GM23338 (cell line): Measurements from ENCODE around the gene HSPH1. TPM values are rescaled to one million over a fixed set of nuclear protein-coding genes. Genes with fewer than 3 reads are reported as not detected.

Experiments
- ATAC-seq: fragments of 200-7000 bp; cut with Tn5 transposase; 3 replicates; pipeline ENCODE4 v1.9.1; 2020
- DNase-seq: peaks from one replicate; pipeline ENCODE4 v3.0.0-alpha.2; 2015; ENCODE audit warnings: low spot score
- H2AFZ ChIP-seq: fragments of 200-600 bp; sonication (generic); 2 replicates; pipeline ENCODE4 v1.8.0; 2016; ENCODE audit warnings: antibody characterized with exemption, mild to moderate bottlenecking, moderate library complexity
- H3F3A ChIP-seq: fragments of 200-600 bp; sonication (generic); replicated peaks from 2 replicates; pipeline ENCODE4 v1.8.0; 2017; ENCODE audit warnings: antibody characterized with exemption, mixed run types, low read depth
- H3K27ac ChIP-seq: fragments of 200-600 bp; sonication (generic); 2 replicates; pipeline ENCODE4 v1.6.1; 2016; ENCODE audit warnings: low read depth
- H3K27me3 ChIP-seq: fragments of 200-600 bp; sonication (generic); 2 replicates; pipeline ENCODE4 v1.8.0; 2016; ENCODE audit warnings: mild to moderate bottlenecking, mixed run types, moderate library complexity; ENCODE audit not compliant: insufficient read depth
- H3K36me3 ChIP-seq: fragments of 200-600 bp; sonication (generic); 2 replicates; pipeline ENCODE4 v1.8.0; 2016; ENCODE audit warnings: mild to moderate bottlenecking; ENCODE audit not compliant: insufficient read depth
- H3K4me1 ChIP-seq: fragments of 200-600 bp; sonication (generic); 2 replicates; pipeline ENCODE4 v1.8.0; 2016; ENCODE audit warnings: mild to moderate bottlenecking, moderate library complexity; ENCODE audit not compliant: insufficient read depth
- H3K4me2 ChIP-seq: fragments of 200-600 bp; sonication (generic); 2 replicates; pipeline ENCODE4 v1.7.1; 2017; ENCODE audit warnings: mixed run types
- H3K4me3 ChIP-seq: fragments of 200-600 bp; sonication (generic); 2 replicates; pipeline ENCODE4 v1.6.1; 2016; ENCODE audit warnings: mixed run types
- H3K79me2 ChIP-seq: fragments of 200-600 bp; sonication (generic); replicated peaks from 2 replicates; pipeline ENCODE4 v1.8.0; 2017; ENCODE audit warnings: mild to moderate bottlenecking; ENCODE audit not compliant: insufficient read depth
- H3K9me2 ChIP-seq: fragments of 200-600 bp; sonication (generic); 2 replicates; pipeline ENCODE4 v1.8.0; 2017; ENCODE audit not compliant: insufficient read depth
- H4K20me1 ChIP-seq: fragments of 200-600 bp; sonication (generic); replicated peaks from 2 replicates; pipeline ENCODE4 v1.8.0; 2017; ENCODE audit warnings: mild to moderate bottlenecking; ENCODE audit not compliant: insufficient read depth
- H3K27ac Mint-ChIP-seq: 2 replicates; pipeline ENCODE4 v1.8.0; 2020; ENCODE audit warnings: inconsistent platforms, mild to moderate bottlenecking, moderate library complexity, mixed read lengths
- H3K27me3 Mint-ChIP-seq: 3 replicates; pipeline ENCODE4 v1.8.0; 2022; ENCODE audit warnings: low read depth, mild to moderate bottlenecking, moderate library complexity, mixed read lengths, inconsistent platforms; ENCODE audit not compliant: insufficient read depth, poor library complexity
- H3K36me3 Mint-ChIP-seq: 3 replicates; pipeline ENCODE4 v1.8.0; 2021; ENCODE audit warnings: low read depth, mild to moderate bottlenecking, inconsistent platforms, moderate library complexity, mixed read lengths
- H3K4me1 Mint-ChIP-seq: 3 replicates; pipeline ENCODE4 v1.8.0; 2020; ENCODE audit warnings: mild to moderate bottlenecking, inconsistent platforms, mixed read lengths
- H3K4me3 Mint-ChIP-seq: 3 replicates; pipeline ENCODE4 v1.8.0; 2021; ENCODE audit warnings: moderate library complexity, mild to moderate bottlenecking, inconsistent platforms, mixed read lengths
- H3K9me3 Mint-ChIP-seq: 3 replicates; pipeline ENCODE4 v1.8.0; 2020; ENCODE audit warnings: moderate library complexity, mild to moderate bottlenecking, inconsistent platforms, mixed read lengths
- CREB1 ChIP-seq: fragments of 250-450 bp; sonication (Bioruptor Pico); IDR thresholded peaks from 2 replicates; pipeline ENCODE4 v1.5.0; 2020; ENCODE audit warnings: low read depth, mild to moderate bottlenecking, moderate library complexity
- EZH2 ChIP-seq: fragments of 200-600 bp; sonication (generic); IDR thresholded peaks from one replicate; pipeline ENCODE4 v1.8.0; 2017; ENCODE audit warnings: antibody characterized with exemption, mild to moderate bottlenecking, low read depth; ENCODE audit not compliant: unreplicated experiment
- EZH2phosphoT487 ChIP-seq: fragments of 200-600 bp; sonication (generic); IDR thresholded peaks from one replicate; pipeline ENCODE4 v1.8.1; 2018; ENCODE audit warnings: antibody characterized with exemption; ENCODE audit not compliant: unreplicated experiment
- JUNB ChIP-seq: IDR thresholded peaks from one replicate; pipeline ENCODE4 v1.6.1; 2016; ENCODE audit warnings: antibody characterized with exemption; ENCODE audit not compliant: unreplicated experiment
- NANOG ChIP-seq: IDR thresholded peaks from 2 replicates; pipeline ENCODE4 v1.6.1; 2016; ENCODE audit warnings: antibody characterized with exemption, borderline replicate concordance
- POLR2AphosphoS5 ChIP-seq: IDR thresholded peaks from 2 replicates; pipeline ENCODE4 v1.6.1; 2016; ENCODE audit warnings: antibody characterized with exemption, low read depth
- STAT1 ChIP-seq: IDR thresholded peaks from one replicate; pipeline ENCODE4 v1.6.1; 2016; ENCODE audit warnings: antibody characterized with exemption; ENCODE audit not compliant: unreplicated experiment
- ZNF114 ChIP-seq: fragments of 250-450 bp; sonication (Bioruptor Pico); IDR thresholded peaks from 2 replicates; pipeline ENCODE4 v1.5.0; 2020; ENCODE audit warnings: mild to moderate bottlenecking, moderate library complexity
- ZNF331 ChIP-seq: fragments of 250-450 bp; sonication (Bioruptor Pico); IDR thresholded peaks from 2 replicates; pipeline ENCODE4 v1.5.0; 2020; ENCODE audit warnings: low read depth, mild to moderate bottlenecking, moderate library complexity
- polyA plus RNA-seq: library from polyadenylated mRNA; unstranded; fragments of >200 nt; fragmentation: Nextera tagmentation; extraction: Ambion mirVana; gene quantifications from 2 replicates; pipeline ENCODE4 v1.2.1, GENCODE V29; 2016
- total RNA-seq: library from RNA; depleted of rRNA; stranded (reverse); fragments of >200 nt; shearing (Covaris generic); gene quantifications from 2 replicates; pipeline ENCODE4 v1.2.3, GENCODE V29; 2014
- TF ChIP-seq, protein P1 (sequence below): IDR thresholded peaks from one replicate; pipeline ENCODE4 v1.6.1; 2018; ENCODE audit warnings: antibody characterized with exemption; ENCODE audit not compliant: unreplicated experiment
- TF ChIP-seq, protein P2 (sequence below): IDR thresholded peaks from 2 replicates; pipeline ENCODE4 v1.6.1; 2016; ENCODE audit warnings: antibody characterized with exemption
- TF ChIP-seq, protein P3 (sequence below), 2 experiments: fragments of 200-600 bp in 1 of 2; sonication (generic) in 1 of 2; conservative IDR thresholded peaks; 2 replicates each; pipeline versions ENCODE4 v1.5.1 to v1.6.1; 2016 to 2017; ENCODE audit warnings: antibody characterized with exemption in 2 of 2, low read depth in 2 of 2, mild to moderate bottlenecking in 2 of 2, moderate library complexity in 1 of 2
- TF ChIP-seq, protein P4 (sequence below): fragments of 250-450 bp; sonication (Bioruptor Pico); IDR thresholded peaks from 2 replicates; pipeline ENCODE4 v1.5.0; 2020; ENCODE audit warnings: mild to moderate bottlenecking, moderate library complexity

Gene HSPH1
- total and polyA plus RNA-seq, 2 experiments from 2014 or later = 112 to 147 TPM

DNA sequence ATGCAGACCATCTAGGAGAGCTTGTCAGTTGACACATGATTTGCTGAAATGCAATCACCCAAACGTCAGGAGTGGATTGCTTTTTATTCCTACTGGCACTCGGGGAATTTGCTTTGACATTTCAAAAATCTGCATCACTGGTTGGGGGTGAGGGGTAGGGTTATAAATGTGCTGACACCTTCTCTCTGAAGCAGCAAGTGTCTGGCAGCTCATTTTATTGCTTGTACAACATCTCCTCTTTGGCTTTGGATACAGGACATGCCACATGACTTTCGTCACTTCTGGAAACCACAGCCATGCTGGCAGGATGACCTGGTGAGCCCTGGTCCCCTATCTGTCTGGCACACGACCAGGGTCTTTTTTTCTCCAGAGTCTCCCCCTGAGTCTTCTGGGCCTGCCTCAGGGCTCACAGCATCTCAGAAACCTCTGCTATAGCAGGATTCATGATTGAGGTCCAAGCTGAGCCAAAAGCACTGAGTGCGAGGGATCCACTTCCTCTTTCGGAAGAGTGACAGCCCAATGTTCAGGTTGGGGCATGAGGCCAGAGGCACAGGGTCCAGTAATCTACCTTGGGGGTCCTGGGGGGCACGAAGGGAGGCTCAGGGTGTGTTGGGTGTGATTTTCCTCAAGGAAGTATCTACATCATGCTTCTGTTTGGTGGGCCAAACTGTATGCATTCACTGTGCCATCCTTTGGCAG is 60.1 kb downstream of the HSPH1 start:
- Histone ChIP-seq H3K27ac (no peak overlapping the region), H3K79me2 (no peaks in the 10 kb centered on the region), H3K27me3 (no peaks in the 10 kb centered on the region), H3K4me2 (no peak overlapping the region), H3K4me3 (no peak overlapping the region), H2AFZ (no peak overlapping the region), H3K9me2 (peaks cover 2% of the 10 kb centered on the region; the same call in 1 of the 2 replicates), H4K20me1 (no peaks in the 10 kb centered on the region), H3K36me3 (no peaks in the 10 kb centered on the region), H3F3A (no peaks in the 10 kb centered on the region), H3K4me1 (peaks cover 11% of the 10 kb centered on the region)
- Mint-ChIP-seq H3K27me3 (peaks cover 11% of the 10 kb centered on the region), H3K27ac (no peak overlapping the region), H3K4me1 (peaks cover 19% of the 10 kb centered on the region), H3K36me3 (no peaks in the 10 kb centered on the region), H3K9me3 (no peaks in the 10 kb centered on the region), H3K4me3 (no peak overlapping the region)
- ATAC-seq = no peak
- TF ChIP-seq EZH2phosphoT487 (no peak), POLR2AphosphoS5 (no peak), STAT1 (no peak), ZNF331 (no peak), CREB1 (CRISPR knock-in tag) (no peak), EZH2 (no peak), NANOG (no peak), JUNB (no peak), ZNF114 (CRISPR knock-in tag) (no peak)
- TF ChIP-seq, protein P1, sequence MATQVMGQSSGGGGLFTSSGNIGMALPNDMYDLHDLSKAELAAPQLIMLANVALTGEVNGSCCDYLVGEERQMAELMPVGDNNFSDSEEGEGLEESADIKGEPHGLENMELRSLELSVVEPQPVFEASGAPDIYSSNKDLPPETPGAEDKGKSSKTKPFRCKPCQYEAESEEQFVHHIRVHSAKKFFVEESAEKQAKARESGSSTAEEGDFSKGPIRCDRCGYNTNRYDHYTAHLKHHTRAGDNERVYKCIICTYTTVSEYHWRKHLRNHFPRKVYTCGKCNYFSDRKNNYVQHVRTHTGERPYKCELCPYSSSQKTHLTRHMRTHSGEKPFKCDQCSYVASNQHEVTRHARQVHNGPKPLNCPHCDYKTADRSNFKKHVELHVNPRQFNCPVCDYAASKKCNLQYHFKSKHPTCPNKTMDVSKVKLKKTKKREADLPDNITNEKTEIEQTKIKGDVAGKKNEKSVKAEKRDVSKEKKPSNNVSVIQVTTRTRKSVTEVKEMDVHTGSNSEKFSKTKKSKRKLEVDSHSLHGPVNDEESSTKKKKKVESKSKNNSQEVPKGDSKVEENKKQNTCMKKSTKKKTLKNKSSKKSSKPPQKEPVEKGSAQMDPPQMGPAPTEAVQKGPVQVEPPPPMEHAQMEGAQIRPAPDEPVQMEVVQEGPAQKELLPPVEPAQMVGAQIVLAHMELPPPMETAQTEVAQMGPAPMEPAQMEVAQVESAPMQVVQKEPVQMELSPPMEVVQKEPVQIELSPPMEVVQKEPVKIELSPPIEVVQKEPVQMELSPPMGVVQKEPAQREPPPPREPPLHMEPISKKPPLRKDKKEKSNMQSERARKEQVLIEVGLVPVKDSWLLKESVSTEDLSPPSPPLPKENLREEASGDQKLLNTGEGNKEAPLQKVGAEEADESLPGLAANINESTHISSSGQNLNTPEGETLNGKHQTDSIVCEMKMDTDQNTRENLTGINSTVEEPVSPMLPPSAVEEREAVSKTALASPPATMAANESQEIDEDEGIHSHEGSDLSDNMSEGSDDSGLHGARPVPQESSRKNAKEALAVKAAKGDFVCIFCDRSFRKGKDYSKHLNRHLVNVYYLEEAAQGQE = no peak
- TF ChIP-seq, protein P2, sequence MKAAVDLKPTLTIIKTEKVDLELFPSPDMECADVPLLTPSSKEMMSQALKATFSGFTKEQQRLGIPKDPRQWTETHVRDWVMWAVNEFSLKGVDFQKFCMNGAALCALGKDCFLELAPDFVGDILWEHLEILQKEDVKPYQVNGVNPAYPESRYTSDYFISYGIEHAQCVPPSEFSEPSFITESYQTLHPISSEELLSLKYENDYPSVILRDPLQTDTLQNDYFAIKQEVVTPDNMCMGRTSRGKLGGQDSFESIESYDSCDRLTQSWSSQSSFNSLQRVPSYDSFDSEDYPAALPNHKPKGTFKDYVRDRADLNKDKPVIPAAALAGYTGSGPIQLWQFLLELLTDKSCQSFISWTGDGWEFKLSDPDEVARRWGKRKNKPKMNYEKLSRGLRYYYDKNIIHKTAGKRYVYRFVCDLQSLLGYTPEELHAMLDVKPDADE = no peak
- TF ChIP-seq, protein P3, sequence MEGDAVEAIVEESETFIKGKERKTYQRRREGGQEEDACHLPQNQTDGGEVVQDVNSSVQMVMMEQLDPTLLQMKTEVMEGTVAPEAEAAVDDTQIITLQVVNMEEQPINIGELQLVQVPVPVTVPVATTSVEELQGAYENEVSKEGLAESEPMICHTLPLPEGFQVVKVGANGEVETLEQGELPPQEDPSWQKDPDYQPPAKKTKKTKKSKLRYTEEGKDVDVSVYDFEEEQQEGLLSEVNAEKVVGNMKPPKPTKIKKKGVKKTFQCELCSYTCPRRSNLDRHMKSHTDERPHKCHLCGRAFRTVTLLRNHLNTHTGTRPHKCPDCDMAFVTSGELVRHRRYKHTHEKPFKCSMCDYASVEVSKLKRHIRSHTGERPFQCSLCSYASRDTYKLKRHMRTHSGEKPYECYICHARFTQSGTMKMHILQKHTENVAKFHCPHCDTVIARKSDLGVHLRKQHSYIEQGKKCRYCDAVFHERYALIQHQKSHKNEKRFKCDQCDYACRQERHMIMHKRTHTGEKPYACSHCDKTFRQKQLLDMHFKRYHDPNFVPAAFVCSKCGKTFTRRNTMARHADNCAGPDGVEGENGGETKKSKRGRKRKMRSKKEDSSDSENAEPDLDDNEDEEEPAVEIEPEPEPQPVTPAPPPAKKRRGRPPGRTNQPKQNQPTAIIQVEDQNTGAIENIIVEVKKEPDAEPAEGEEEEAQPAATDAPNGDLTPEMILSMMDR (conservative IDR thresholded peaks at IDR 0.05; ENCODE audit: low read depth in 2 of 2) = no peak
- TF ChIP-seq, protein P4, sequence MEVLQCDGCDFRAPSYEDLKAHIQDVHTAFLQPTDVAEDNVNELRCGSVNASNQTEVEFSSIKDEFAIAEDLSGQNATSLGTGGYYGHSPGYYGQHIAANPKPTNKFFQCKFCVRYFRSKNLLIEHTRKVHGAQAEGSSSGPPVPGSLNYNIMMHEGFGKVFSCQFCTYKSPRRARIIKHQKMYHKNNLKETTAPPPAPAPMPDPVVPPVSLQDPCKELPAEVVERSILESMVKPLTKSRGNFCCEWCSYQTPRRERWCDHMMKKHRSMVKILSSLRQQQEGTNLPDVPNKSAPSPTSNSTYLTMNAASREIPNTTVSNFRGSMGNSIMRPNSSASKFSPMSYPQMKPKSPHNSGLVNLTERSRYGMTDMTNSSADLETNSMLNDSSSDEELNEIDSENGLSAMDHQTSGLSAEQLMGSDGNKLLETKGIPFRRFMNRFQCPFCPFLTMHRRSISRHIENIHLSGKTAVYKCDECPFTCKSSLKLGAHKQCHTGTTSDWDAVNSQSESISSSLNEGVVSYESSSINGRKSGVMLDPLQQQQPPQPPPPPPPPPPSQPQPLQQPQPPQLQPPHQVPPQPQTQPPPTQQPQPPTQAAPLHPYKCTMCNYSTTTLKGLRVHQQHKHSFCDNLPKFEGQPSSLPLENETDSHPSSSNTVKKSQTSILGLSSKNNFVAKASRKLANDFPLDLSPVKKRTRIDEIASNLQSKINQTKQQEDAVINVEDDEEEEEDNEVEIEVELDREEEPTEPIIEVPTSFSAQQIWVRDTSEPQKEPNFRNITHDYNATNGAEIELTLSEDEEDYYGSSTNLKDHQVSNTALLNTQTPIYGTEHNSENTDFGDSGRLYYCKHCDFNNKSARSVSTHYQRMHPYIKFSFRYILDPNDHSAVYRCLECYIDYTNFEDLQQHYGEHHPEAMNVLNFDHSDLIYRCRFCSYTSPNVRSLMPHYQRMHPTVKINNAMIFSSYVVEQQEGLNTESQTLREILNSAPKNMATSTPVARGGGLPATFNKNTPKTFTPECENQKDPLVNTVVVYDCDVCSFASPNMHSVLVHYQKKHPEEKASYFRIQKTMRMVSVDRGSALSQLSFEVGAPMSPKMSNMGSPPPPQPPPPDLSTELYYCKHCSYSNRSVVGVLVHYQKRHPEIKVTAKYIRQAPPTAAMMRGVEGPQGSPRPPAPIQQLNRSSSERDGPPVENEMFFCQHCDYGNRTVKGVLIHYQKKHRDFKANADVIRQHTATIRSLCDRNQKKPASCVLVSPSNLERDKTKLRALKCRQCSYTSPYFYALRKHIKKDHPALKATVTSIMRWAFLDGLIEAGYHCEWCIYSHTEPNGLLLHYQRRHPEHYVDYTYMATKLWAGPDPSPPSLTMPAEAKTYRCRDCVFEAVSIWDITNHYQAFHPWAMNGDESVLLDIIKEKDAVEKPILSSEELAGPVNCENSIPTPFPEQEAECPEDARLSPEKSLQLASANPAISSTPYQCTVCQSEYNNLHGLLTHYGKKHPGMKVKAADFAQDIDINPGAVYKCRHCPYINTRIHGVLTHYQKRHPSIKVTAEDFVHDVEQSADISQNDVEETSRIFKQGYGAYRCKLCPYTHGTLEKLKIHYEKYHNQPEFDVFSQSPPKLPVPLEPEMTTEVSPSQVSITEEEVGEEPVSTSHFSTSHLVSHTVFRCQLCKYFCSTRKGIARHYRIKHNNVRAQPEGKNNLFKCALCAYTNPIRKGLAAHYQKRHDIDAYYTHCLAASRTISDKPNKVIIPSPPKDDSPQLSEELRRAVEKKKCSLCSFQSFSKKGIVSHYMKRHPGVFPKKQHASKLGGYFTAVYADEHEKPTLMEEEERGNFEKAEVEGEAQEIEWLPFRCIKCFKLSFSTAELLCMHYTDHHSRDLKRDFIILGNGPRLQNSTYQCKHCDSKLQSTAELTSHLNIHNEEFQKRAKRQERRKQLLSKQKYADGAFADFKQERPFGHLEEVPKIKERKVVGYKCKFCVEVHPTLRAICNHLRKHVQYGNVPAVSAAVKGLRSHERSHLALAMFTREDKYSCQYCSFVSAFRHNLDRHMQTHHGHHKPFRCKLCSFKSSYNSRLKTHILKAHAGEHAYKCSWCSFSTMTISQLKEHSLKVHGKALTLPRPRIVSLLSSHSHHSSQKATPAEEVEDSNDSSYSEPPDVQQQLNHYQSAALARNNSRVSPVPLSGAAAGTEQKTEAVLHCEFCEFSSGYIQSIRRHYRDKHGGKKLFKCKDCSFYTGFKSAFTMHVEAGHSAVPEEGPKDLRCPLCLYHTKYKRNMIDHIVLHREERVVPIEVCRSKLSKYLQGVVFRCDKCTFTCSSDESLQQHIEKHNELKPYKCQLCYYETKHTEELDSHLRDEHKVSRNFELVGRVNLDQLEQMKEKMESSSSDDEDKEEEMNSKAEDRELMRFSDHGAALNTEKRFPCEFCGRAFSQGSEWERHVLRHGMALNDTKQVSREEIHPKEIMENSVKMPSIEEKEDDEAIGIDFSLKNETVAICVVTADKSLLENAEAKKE (CRISPR knock-in tag) = no peak
- no peak for DNase-seq
